ENCODE data around the gene CRYZ. TPM values are rescaled to one million over a fixed set of nuclear protein-coding genes. Genes with fewer than 3 reads are reported as not detected.

CRYZ gene, protein sequence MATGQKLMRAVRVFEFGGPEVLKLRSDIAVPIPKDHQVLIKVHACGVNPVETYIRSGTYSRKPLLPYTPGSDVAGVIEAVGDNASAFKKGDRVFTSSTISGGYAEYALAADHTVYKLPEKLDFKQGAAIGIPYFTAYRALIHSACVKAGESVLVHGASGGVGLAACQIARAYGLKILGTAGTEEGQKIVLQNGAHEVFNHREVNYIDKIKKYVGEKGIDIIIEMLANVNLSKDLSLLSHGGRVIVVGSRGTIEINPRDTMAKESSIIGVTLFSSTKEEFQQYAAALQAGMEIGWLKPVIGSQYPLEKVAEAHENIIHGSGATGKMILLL
- total RNA-seq = 10 to 100 TPM; 18.1 to 69.0 (median 45.0) TPM
- 10 to 100 TPM; 47.6 to 81.6 (median 47.8) TPM for polyA plus RNA-seq
- long read RNA-seq, donor 1, transcript CRYZ-201 (9 exons, 1,888 nt) = major isoform, 13 of 18 reads
- long read RNA-seq, donor 1, partial matches to known transcripts = 0 of 18 reads
- long read RNA-seq, donor 1, other reads (novel, unspliced or antisense) = 0 of 18 reads
- long read RNA-seq, donor 2, partial matches to known transcripts = 6 of 13 reads
- long read RNA-seq, donor 2, other reads (novel, unspliced or antisense) = 0 of 13 reads
- long read RNA-seq, donor 3, transcript CRYZ-201 (9 exons, 1,888 nt) = major isoform, 11 of 12 reads
- long read RNA-seq, donor 3, partial matches to known transcripts = 0 of 12 reads
- long read RNA-seq, donor 3, other reads (novel, unspliced or antisense) = 0 of 12 reads
- long read RNA-seq, donor 4, transcript CRYZ-201 (9 exons, 1,888 nt) = major isoform, 21 of 29 reads
- long read RNA-seq, donor 4, partial matches to known transcripts = 1 of 29 reads
- long read RNA-seq, donor 4, other reads (novel, unspliced or antisense) = 2 of 29 reads
- long read RNA-seq, donor 5, transcript CRYZ-205 (10 exons, 2,301 nt) = minor isoform, 8 of 69 reads
- long read RNA-seq, donor 5, transcript CRYZ-201 (9 exons, 1,888 nt) = major isoform, 53 of 69 reads
- long read RNA-seq, donor 5, partial matches to known transcripts = 0 of 69 reads
- long read RNA-seq, donor 5, other reads (novel, unspliced or antisense) = 4 of 69 reads
- long read RNA-seq, donor 6, transcript CRYZ-201 (9 exons, 1,888 nt) = major isoform, 27 of 37 reads
- long read RNA-seq, donor 6, partial matches to known transcripts = 2 of 37 reads
- long read RNA-seq, donor 6, other reads (novel, unspliced or antisense) = 4 of 37 reads
- long read RNA-seq, donor 7, partial matches to known transcripts = 0 of 6 reads
- long read RNA-seq, donor 7, other reads (novel, unspliced or antisense) = 0 of 6 reads
- long read RNA-seq, donor 8, transcript CRYZ-201 (9 exons, 1,888 nt) = major isoform, 12 of 23 reads
- long read RNA-seq, donor 8, partial matches to known transcripts = 9 of 23 reads
- long read RNA-seq, donor 8, other reads (novel, unspliced or antisense) = 0 of 23 reads
- long read RNA-seq, donor 9, partial matches to known transcripts = 0 of 8 reads
- long read RNA-seq, donor 9, other reads (novel, unspliced or antisense) = 0 of 8 reads
- long read RNA-seq, donor 10, transcript CRYZ-201 (9 exons, 1,888 nt) = major isoform, 6 of 7 reads
- long read RNA-seq, donor 10, partial matches to known transcripts = 0 of 7 reads
- long read RNA-seq, donor 10, other reads (novel, unspliced or antisense) = 0 of 7 reads

GRCh38 chr1:74732960-74733603 is at the start of gene CRYZ, which contains the start of gene TYW3:
TSS of gene CRYZ (minus strand) at chr1:74733050. CDS start at chr1:74724821, 8,229 bp downstream.
TSS of gene TYW3 (plus strand) at chr1:74733152. CDS start at chr1:74733245, 93 bp downstream.
- Histone ChIP-seq H3K4me1 (replicated peaks in 1 of 2) (peaks cover 19 to 26% of the 10 kb centered on the region in 2 donors), H3K4me3 (peak within 1 kb of the TSS; percentile 30 to 76 (median 66)), H3K27ac (peak within 1 kb of the TSS in 4 of 5 donors; percentile 74 to 94 (median 88)), H3K9me3 (replicated peaks in 1 of 3) (no peaks in the 10 kb centered on the region), H3K36me3 (replicated peaks in 1 of 2) (peaks cover 0 to 13% of the 10 kb centered on the region in 2 donors), H3K27me3 (no peaks in the 10 kb centered on the region)
- TF ChIP-seq CTCF (IDR thresholded peaks at IDR 0.05) (no peak), POLR2A (IDR thresholded peaks at IDR 0.05) (peak; percentile 42 to 69)
- peak; percentile 88 to 96 (median 93) for DNase-seq
- intact Hi-C loops (cut with DNase I) = no loop called here
- 0 to 1% (median 0%) methylated on average over 16 to 30 of the region's 30 CpGs for WGBS, 4 donors

DNA sequence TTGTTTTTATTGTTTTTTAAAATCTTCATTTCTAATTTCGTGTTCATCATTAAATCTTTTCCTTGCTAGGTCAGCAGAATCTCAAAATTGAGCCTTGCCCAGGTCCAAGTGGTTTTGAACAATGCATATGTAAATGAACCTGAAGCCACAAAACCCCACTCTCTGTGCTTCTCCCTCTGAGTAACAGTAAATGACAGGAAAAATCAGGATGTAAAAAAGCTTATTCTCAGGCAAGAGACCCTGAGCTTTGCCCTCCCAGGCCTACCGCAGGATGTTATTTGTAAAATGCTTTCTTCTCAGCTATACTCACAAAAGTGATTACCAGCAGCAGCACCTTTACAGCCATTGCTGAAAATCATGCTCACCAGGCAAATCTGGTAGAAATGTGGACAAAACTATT is 47.7 kb upstream of the CRYZ start:
- no peaks in the 10 kb centered on the region for H3K9me3 ChIP-seq (replicated peaks in 1 of 3)
- no peaks in the 10 kb centered on the region for H3K4me1 ChIP-seq (replicated peaks in 1 of 2)
- no peak overlapping the region for H3K4me3 ChIP-seq
- intact Hi-C loops (cut with DNase I) = no loop called here
- WGBS, 4 donors = 49 to 60% (median 54%) methylated on average over 2 of the region's 2 CpGs
- DNase-seq = no peak
- no peaks in the 10 kb centered on the region for H3K27me3 ChIP-seq
- TF ChIP-seq CTCF (IDR thresholded peaks at IDR 0.05) = no peak
- TF ChIP-seq POLR2A (IDR thresholded peaks at IDR 0.05) = no peak
- no peaks in the 10 kb centered on the region for H3K36me3 ChIP-seq (replicated peaks in 1 of 2)
- no peak overlapping the region for H3K27ac ChIP-seq

- Histone ChIP-seq H3K4me3 (no peak overlapping the region), H3K4me1 (replicated peaks in 1 of 2) (no peaks in the 10 kb centered on the region), H3K27me3 (no peaks in the 10 kb centered on the region), H3K9me3 (replicated peaks in 1 of 3) (no peaks in the 10 kb centered on the region), H3K36me3 (replicated peaks in 1 of 2) (no peaks in the 10 kb centered on the region), H3K27ac (no peak overlapping the region)
- DNase-seq = no peak
- intact Hi-C loops (cut with DNase I) = loop anchor here in 1 of 2 donors (10.0 kb wide), 1 partner anchor 415 kb away; no protein-coding TSS in a partner anchor
- no peak for TF ChIP-seq CTCF (IDR thresholded peaks at IDR 0.05)
- no peak for TF ChIP-seq POLR2A (IDR thresholded peaks at IDR 0.05)
Measured at GRCh38 chr1:74779750-74780149, 46.9 kb upstream of the CRYZ start.

Data from adrenal gland (tissue), 19 donors.